Measurements from ENCODE around the gene LRG1.

The LRG1 gene

GRCh38 chr19:4495471-4495870, 44.4 kb downstream of the LRG1 start:
- DNase-seq (ENCODE audit: low read depth): no peak

- no peak for DNase-seq (ENCODE audit: low read depth)
These were observed 45.2 kb downstream of the LRG1 start for GRCh38 chr19:4494691-4495064.

- no peak for DNase-seq (ENCODE audit: low read depth)
These were observed 45.7 kb downstream of the LRG1 start for GRCh38 chr19:4493929-4494690.

- no peak for DNase-seq (ENCODE audit: low read depth)
These were observed 46.5 kb downstream of the LRG1 start for GRCh38 chr19:4493104-4493928.

GRCh38 chr19:4492337-4493103, 47.3 kb downstream of the LRG1 start:
- no peak for DNase-seq (ENCODE audit: low read depth)

- no peak for DNase-seq (ENCODE audit: low read depth)
These were observed 48.4 kb downstream of the LRG1 start for GRCh38 chr19:4491446-4491845.

- no peak for DNase-seq (ENCODE audit: low read depth)
These were observed 51.3 kb downstream of the LRG1 start for GRCh38 chr19:4488496-4488895.

GRCh38 chr19:4487572-4487971, 52.3 kb downstream of the LRG1 start:
- DNase-seq (ENCODE audit: low read depth): no peak
